NCI-H1105 (cell line): ENCODE data around the gene DISC1.
"Not testable (repeated sequence)": the region's sequence is repeated elsewhere in the genome, so short reads cannot be mapped to it uniquely, and the experiment has no call there.

Experiments
- DNase-seq: peaks from one replicate; lab custom pipeline; 2025; lab: John Stamatoyannopoulos, UW

Gene DISC1

DNA sequence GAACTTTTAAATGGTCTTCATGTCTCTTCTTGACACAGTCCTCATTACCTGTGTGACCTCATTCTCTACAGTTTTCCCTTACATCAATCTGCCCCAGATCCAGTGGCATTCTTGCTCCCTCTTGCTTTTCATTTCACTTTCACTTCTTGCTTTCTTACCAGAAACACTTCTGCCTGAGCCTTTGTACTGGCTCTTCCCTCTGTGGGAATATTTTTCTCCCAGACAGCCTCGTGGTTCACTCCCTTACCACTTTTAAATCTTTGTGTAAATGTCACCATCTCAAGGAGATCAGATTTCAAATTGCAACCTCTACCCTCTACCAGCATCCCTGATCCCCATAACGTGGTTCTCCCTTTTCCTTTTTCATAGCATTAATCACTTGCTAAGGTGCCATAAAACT is 73.2 kb downstream of the DISC1 start:
- DNase-seq = no peak

- DNase-seq = no peak
Measured at GRCh38 chr1:231701306-231701705, 74.7 kb downstream of the DISC1 start.

GRCh38 chr1:231702331-231702730 is 75.7 kb downstream of the DISC1 start:
- DNase-seq = no peak

DNA sequence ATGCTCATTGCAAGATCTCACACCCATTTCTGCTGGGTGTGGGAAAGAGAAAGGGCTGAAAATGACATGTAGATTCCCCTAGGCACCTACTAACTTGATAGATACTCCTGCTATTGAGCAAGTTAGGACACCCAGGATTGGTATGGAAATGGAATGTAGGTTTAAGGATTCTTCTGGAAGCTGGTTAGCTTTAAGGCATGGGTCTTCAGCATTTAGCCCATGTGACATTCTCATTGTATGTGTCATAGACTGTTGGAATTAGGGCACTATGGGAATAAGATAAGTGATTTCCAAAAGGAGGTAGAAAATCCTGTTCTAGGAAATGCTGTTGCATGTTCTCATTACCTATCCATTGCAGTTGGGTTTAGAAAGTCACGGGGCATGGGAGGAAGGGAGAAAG is 76.2 kb downstream of the DISC1 start:
- no peak for DNase-seq

GRCh38 chr1:231705806-231706760 is 79.5 kb downstream of the DISC1 start:
- no peak for DNase-seq

DNA sequence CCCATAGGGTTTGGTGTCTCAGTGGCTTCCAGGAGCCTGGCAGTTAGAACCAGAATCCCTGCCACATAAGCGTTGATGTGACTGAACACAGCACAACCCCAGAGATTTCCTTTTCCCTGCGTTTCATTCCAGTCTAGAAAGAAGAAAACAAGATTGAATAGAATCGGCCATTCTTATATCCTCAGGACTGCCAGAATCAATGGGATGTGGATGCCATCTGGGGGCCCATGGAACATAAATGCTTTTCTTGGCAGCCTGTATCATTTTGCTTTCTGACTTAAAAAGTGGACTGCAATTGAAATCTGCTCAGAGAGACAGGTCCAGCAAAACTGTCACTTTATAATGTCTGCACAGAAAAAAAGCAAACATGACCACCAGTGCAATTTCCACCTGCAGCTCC is 80.3 kb downstream of the DISC1 start:
- DNase-seq = no peak

- no peak for DNase-seq
Measured at GRCh38 chr1:231707407-231707806, 80.8 kb downstream of the DISC1 start.

DNA sequence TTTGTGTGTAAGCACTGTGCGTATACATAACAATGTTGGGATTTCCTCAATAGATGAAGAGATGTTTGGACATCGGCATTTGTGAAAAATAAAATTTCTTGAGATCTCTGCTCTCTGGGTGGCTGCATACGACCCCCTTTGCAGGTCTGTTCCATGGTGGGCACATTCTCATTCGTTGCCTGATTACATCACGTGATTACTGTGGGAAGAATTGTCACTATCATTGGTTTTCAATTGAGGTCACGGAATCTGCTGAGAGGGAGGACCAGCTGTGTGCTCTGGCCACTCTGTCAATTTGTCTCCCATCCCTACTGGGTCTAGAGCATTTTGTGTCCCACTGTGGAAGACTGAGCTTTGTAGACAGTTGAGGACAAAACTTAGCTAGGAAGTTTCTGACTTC is 81.8 kb downstream of the DISC1 start:
- DNase-seq = no peak

GRCh38 chr1:231714440-231714839 is 87.8 kb downstream of the DISC1 start:
- no peak for DNase-seq

GRCh38 chr1:231715816-231716722 is 89.5 kb downstream of the DISC1 start:
- DNase-seq = no peak

DNA sequence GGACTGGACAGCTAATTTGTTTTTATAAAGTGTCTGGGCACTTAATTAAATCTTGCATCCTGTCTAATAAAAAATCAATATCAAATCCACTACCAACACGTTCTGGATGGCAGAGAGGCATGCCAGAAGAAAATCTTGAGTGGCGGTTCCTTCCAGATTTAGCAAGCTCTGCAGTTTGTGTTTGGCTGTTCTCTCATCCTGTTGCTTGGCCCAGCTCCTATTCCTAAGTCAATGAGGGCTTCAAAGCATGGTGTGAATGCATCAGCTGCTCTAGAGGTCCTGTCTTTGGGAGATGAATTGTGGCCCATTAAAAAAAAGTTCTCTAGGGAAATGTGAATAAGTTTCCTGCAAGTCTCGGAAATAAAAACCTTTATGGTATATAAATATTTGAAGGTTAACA is 90.3 kb downstream of the DISC1 start:
- no peak for DNase-seq

- DNase-seq = no peak
Measured at GRCh38 chr1:231719485-231720183, 93.0 kb downstream of the DISC1 start.

DNA sequence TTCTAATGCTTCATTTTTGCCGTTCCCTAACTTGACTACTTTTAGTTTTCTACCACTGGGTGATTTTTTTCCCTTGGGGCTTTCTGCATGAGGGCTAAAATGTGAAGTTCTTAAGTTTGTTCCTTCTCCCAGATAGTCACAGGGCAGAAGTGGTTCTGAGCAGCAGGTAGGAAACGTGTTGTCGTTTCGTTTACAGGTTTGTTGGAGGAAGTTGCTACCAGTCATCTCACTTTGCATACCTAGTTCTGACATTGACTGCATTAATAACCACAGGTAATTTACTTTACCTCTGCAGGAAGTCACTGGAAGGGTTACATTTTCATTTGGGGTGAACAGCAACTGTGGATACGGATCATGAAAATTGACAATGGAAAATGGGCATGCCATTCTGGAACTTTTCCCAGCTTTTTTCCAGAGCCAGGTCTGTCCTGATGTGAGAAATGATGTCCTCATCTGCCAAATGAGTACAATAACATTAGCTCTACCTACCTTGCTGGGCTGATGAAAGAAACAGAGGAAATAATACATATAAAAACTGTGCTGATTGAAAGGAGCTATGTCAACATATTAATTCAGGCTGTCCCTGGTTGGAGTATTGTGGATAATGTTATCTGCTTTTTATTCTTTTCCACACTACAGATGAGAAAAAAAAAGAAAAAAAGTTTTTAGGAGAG is 94.2 kb downstream of the DISC1 start:
- DNase-seq = no peak

DNA sequence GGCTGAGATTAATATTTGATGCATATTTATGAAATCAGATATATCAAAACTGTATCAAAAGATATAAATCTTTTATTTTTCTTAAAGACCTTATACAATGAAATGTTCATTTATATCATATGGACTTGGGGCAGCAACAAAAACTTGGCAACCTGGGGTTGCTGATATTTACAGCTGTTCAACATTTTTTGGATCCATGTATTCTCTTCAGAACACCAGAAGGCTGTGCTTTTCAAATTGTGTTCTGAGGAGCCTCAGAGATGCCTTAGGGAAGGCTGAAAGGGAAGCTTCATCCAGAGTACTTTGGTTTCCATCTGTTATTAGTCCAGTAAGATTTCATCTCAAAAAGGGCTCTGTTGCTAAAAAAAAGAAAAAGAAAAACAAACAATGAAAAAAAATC is 94.8 kb downstream of the DISC1 start:
- DNase-seq = no peak

- no peak for DNase-seq
Measured at GRCh38 chr1:231722356-231722755, 95.8 kb downstream of the DISC1 start.

DNA sequence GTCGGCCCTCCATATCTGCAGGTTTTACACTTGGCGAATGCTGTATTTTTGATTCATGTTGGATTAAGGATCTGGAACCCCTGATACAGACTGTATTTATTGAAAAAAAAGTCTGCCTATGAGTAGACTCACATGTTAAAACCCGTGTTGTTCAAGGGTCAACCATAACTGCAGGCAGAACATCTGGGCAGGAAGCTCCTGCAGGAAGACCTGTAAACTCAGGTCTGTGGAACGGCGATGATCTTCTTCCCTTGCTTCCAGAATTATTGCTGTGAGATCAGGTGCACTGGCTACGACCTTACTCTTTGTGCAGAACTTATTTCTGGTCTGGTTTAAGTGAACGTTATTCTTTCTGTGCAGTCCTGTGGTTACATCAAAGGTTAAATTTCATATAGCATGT is 96.6 kb downstream of the DISC1 start:
- no peak for DNase-seq

DNA sequence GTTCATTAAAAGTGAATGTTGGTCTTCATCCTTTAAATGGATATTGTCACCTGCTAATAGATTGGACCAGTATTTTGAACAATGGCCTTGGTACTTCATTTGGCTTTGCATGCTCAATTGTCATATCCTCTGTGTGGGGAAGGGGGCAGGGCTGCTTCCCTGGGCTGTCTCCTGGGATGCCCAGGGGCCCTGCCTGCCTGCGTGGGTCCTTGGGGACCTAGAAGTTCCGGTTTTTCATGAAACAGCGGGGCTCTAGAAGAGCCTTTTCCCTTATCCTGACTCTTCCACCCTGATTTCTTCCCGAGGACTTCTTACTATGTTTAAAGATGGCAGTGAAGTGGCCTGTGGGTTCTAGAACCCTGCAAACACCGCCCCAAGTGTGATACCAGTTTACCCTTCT is 97.5 kb downstream of the DISC1 start:
- no peak for DNase-seq

DNA sequence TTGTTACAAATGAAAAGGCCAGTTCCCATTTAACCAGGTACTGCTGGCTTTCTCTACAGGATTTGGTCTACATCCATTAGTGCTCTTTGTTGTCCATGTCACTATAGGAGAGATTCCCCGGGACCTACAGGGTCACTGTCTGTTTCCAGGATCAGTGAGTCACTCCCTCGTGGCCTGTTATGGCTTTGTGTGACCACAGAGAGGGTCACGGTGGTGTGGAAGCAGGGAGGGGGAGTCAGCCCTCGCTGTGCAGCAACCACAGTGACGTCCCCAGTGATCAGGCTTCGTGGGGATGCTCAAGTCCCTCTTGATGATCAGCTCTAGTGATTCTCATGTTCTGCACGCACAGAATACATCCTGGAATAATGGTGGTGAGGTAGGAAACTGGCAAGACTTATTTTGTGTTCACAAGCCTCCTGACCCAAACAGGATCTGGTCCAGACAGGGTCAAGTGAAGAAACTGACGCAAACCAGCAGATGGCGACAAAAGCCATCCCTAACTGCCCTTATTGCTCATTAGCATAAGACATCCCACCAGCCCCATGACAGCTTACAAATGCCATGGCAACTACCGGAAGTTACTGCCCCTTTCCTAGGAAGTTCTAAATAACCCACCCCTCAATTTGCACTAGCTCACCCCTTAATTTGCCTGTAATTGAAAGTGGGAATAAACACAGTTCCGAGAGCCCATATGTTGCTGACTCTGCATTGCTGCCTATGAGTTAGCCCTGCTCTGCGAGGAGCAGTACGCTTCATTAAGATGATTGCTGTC is 98.5 kb downstream of the DISC1 start:
- DNase-seq = no peak

DNA sequence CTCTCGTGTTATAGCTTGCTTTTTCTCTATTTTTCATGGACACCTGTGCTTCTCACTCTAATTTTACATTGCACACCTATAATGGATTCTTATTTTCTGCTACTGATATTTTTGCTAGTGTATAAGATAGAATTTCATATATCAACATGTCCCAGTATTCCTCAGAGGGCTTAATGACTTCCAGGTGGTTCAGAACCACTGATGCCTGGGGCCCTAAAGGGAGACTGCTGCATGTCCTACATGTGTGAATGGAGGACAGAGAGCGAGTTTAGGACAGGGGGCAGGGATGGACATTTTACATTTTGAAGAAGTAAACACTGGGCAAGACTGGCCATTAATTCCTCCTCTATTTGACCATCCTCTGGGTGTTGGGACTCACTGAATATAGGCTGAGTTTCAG is 100.6 kb downstream of the DISC1 start:
- no peak for DNase-seq

GRCh38 chr1:231728987-231729386 is 102.4 kb downstream of the DISC1 start:
- not testable (repeated sequence) for DNase-seq

DNA sequence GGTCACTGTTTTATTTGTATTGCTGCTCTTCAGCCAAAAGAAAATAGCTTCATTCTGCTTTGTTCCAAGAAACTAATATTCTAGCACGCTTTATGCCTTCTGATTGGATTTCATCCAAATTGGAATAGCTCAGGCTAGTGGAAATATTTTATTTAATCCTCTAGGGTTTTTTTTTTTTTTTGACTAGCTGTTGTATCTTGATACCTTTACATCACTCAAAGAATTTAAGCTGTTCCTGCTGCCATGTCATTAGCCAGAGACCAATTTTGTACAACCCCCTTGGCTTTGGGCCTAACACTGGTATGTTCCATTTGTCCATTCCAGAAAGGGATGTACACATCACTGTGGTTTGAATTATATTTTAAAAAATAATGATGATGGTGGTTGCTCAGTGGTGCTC is 103.0 kb downstream of the DISC1 start:
- DNase-seq = no peak
